IMR-90 (cell line): ENCODE results near the gene C19orf25. TPM values are rescaled to one million over a fixed set of nuclear protein-coding genes. Genes with fewer than 3 reads are reported as not detected.

Experiments
- ATAC-seq: fragments of 200-7000 bp; cut with Tn5 transposase; 2 replicates; pipeline ENCODE4 v1.9.1; 2020; ENCODE audit warnings: low read depth, mild to moderate bottlenecking, moderate library complexity
- BruUV-seq: library from RNA; stranded (reverse); fragments of 400-500 nt; replicated peaks from 2 replicates; lab custom pipeline; 2021; lab: Mats Ljungman, UMichigan
- CTCF ChIA-PET: fragments of 300-600 bp; formaldehyde crosslinking; extraction: SDS; loops from one replicate; lab custom pipeline; 2021; ENCODE audit warnings: antibody characterized with exemption; lab: Yijun Ruan, JAX
- POLR2A ChIA-PET: fragments of 300-600 bp; sonication (Branson Sonifier 250); formaldehyde crosslinking; loops from one replicate; lab custom pipeline; 2022; ENCODE audit warnings: antibody characterized with exemption; ENCODE audit not compliant: unreplicated experiment; lab: Charles Lee
- DNase-seq: peaks from one replicate; pipeline ENCODE4 v3.0.0; 2013
- H2AFZ ChIP-seq: replicated peaks from 2 replicates; pipeline ENCODE3; 2013; ENCODE audit warnings: low read length, mild to moderate bottlenecking; ENCODE audit not compliant: poor library complexity
- H2AK5ac ChIP-seq: 2 replicates; pipeline ENCODE4 v1.6.1; 2013; ENCODE audit warnings: low read depth, low read length, inconsistent platforms
- H2AK9ac ChIP-seq: replicated peaks from 2 replicates; pipeline ENCODE3; 2013; ENCODE audit warnings: mild to moderate bottlenecking, low read depth, low read length, moderate library complexity; ENCODE audit not compliant: poor library complexity
- H2BK120ac ChIP-seq: 2 replicates; pipeline ENCODE4 v1.6.1; 2013; ENCODE audit warnings: low read depth, low read length, inconsistent platforms
- H2BK15ac ChIP-seq: 3 replicates; pipeline ENCODE4 v1.6.1; 2013; ENCODE audit warnings: low read depth, low read length, inconsistent platforms
- H2BK20ac ChIP-seq: 2 replicates; pipeline ENCODE4 v1.6.1; 2013; ENCODE audit warnings: low read depth, mild to moderate bottlenecking, inconsistent platforms, low read length, moderate library complexity
- H2BK5ac ChIP-seq: 2 replicates; pipeline ENCODE4 v1.6.1; 2013; ENCODE audit warnings: mild to moderate bottlenecking, low read depth, low read length, inconsistent platforms; ENCODE audit not compliant: poor library complexity, severe bottlenecking
- H3K14ac ChIP-seq: replicated peaks from 2 replicates; pipeline ENCODE4 v1.6.1; 2013; ENCODE audit warnings: low read depth, low read length, inconsistent platforms
- H3K18ac ChIP-seq: 2 replicates; pipeline ENCODE4 v1.6.1; 2013; ENCODE audit warnings: low read depth, low read length, control low read depth
- H3K23ac ChIP-seq: 2 replicates; pipeline ENCODE4 v1.6.1; 2013; ENCODE audit warnings: low read depth, low read length, inconsistent platforms
- H3K27ac ChIP-seq: 2 replicates; pipeline ENCODE4 v1.5.1; 2013; ENCODE audit warnings: mild to moderate bottlenecking, control low read depth, low read length; ENCODE audit not compliant: insufficient read depth
- H3K27me3 ChIP-seq: 2 replicates; pipeline ENCODE4 v1.6.1; 2013; ENCODE audit warnings: low read length; ENCODE audit not compliant: control insufficient read depth, insufficient read depth
- H3K36me3 ChIP-seq: 2 replicates; pipeline ENCODE4 v1.6.1; 2013; ENCODE audit warnings: low read length, mixed read lengths; ENCODE audit not compliant: control insufficient read depth, insufficient read depth
- H3K4ac ChIP-seq: 2 replicates; pipeline ENCODE4 v1.6.1; 2013; ENCODE audit warnings: low read depth, low read length, inconsistent platforms
- H3K4me1 ChIP-seq: 2 replicates; pipeline ENCODE4 v1.6.1; 2013; ENCODE audit warnings: low read length, mixed read lengths; ENCODE audit not compliant: control insufficient read depth, insufficient read depth
- H3K4me2 ChIP-seq: 2 replicates; pipeline ENCODE4 v1.6.1; 2013; ENCODE audit warnings: low read depth, mild to moderate bottlenecking, control low read depth, low read length, moderate library complexity
- H3K4me3 ChIP-seq: 2 replicates; pipeline ENCODE4 v1.5.1; 2013; ENCODE audit warnings: low read depth, mild to moderate bottlenecking, control low read depth, low read length, moderate library complexity; ENCODE audit not compliant: insufficient read depth
- H3K56ac ChIP-seq: 2 replicates; pipeline ENCODE4 v1.6.1; 2013; ENCODE audit warnings: low read length, inconsistent platforms; ENCODE audit not compliant: insufficient read depth; ENCODE audit errors: extremely low read depth
- H3K79me1 ChIP-seq, 2 experiments: 2 replicates each; pipeline ENCODE4 v1.6.1; 2013; ENCODE audit warnings: low read length in 2 of 2, inconsistent platforms in 1 of 2, low read depth in 1 of 2
- H3K9ac ChIP-seq: 2 replicates; pipeline ENCODE4 v1.6.1; 2013; ENCODE audit warnings: low read depth, low read length, control low read depth
- H3K9me1 ChIP-seq: 2 replicates; pipeline ENCODE4 v1.6.1; 2013; ENCODE audit warnings: low read length, inconsistent platforms; ENCODE audit not compliant: insufficient read depth
- H3K9me3 ChIP-seq: 2 replicates; pipeline ENCODE4 v1.6.1; 2013; ENCODE audit warnings: low read length; ENCODE audit not compliant: control insufficient read depth, insufficient read depth
- H4K20me1 ChIP-seq: 2 replicates; pipeline ENCODE4 v1.6.1; 2013; ENCODE audit warnings: low read length, inconsistent platforms; ENCODE audit not compliant: insufficient read depth
- H4K5ac ChIP-seq: 2 replicates; pipeline ENCODE4 v1.6.1; 2013; ENCODE audit warnings: mild to moderate bottlenecking, low read depth, low read length, control low read depth
- H4K8ac ChIP-seq, 2 experiments: 2 replicates each; pipeline ENCODE4 v1.6.1; 2013; ENCODE audit warnings: low read depth in 2 of 2, low read length in 2 of 2, control low read depth in 1 of 2, inconsistent platforms in 1 of 2
- H4K91ac ChIP-seq: 2 replicates; pipeline ENCODE4 v1.6.1; 2013; ENCODE audit warnings: low read depth, low read length, inconsistent platforms; ENCODE audit not compliant: insufficient read depth
- BHLHE40 ChIP-seq: fragments of 150-350 bp; IDR thresholded peaks from 2 replicates; pipeline ENCODE4 v1.6.1; 2016; ENCODE audit warnings: mild to moderate bottlenecking, low read depth, low read length
- CEBPB ChIP-seq: IDR thresholded peaks from 2 replicates; pipeline ENCODE4 v1.6.1; 2012; ENCODE audit warnings: low read depth, low read length, improper control_type of control experiment
- CHD1 ChIP-seq: IDR thresholded peaks from 2 replicates; pipeline ENCODE4 v1.6.1; 2012; ENCODE audit warnings: low read depth, low read length, improper control_type of control experiment
- FOS ChIP-seq: fragments of 150-350 bp; IDR thresholded peaks from 2 replicates; pipeline ENCODE4 v1.6.1; 2016; ENCODE audit warnings: low read depth, low read length
- MAFK ChIP-seq: IDR thresholded peaks from 2 replicates; pipeline ENCODE4 v1.6.1; 2012; ENCODE audit warnings: low read depth, low read length, improper control_type of control experiment
- MAZ ChIP-seq: IDR thresholded peaks from 2 replicates; pipeline ENCODE4 v1.6.1; 2012; ENCODE audit warnings: low read depth, mild to moderate bottlenecking, low read length, improper control_type of control experiment, moderate library complexity, borderline replicate concordance
- MXI1 ChIP-seq: IDR thresholded peaks from 2 replicates; pipeline ENCODE4 v1.6.1; 2012; ENCODE audit warnings: low read depth, mild to moderate bottlenecking, low read length, moderate library complexity, borderline replicate concordance
- NFE2L2 ChIP-seq: fragments of 150-350 bp; IDR thresholded peaks from 2 replicates; pipeline ENCODE4 v1.6.1; 2016; ENCODE audit warnings: low read depth, mild to moderate bottlenecking, low read length
- POLR2A ChIP-seq: IDR thresholded peaks from 2 replicates; pipeline ENCODE4 v1.6.1; 2012; ENCODE audit warnings: mild to moderate bottlenecking, low read depth, low read length
- RAD21 ChIP-seq: IDR thresholded peaks from 2 replicates; pipeline ENCODE4 v1.6.1; 2012; ENCODE audit warnings: low read length, improper control_type of control experiment
- RCOR1 ChIP-seq: IDR thresholded peaks from 2 replicates; pipeline ENCODE4 v1.6.1; 2012; ENCODE audit warnings: mild to moderate bottlenecking, low read length, improper control_type of control experiment; ENCODE audit not compliant: insufficient replicate concordance
- RFX5 ChIP-seq: IDR thresholded peaks from 2 replicates; pipeline ENCODE4 v1.8.0; 2012; ENCODE audit warnings: low read depth, mild to moderate bottlenecking, low read length, moderate library complexity
- SMC3 ChIP-seq: fragments of 150-350 bp; IDR thresholded peaks from 2 replicates; pipeline ENCODE4 v1.6.1; 2016; ENCODE audit warnings: low read depth, mild to moderate bottlenecking, antibody characterized with exemption, low read length, moderate library complexity
- WGBS, 2 experiments: methylation state at CpG; one replicate each; pipeline versions ENCODE4 v1.1.5 to v1.1.7; 2013; ENCODE audit warnings: missing lambda C conversion rate in 2 of 2; ENCODE audit not compliant: insufficient read length in 1 of 2; ENCODE audit errors: extremely low coverage in 2 of 2; 5-methylcytosine and 5-hydroxymethylcytosine counted together
- dilution Hi-C: fragments of 300-500 bp; cut with HindIII; formaldehyde crosslinking; loops from one replicate; pipeline ENCODE4 v1.14.3; 2018; ENCODE audit warnings: low sequenced_read_pairs; ENCODE audit not compliant: unreplicated experiment
- in situ Hi-C: fragments of 300-500 bp; cut with MboI; formaldehyde crosslinking; loops from 3 replicates; pipeline ENCODE4 v1.14.3; 2019; ENCODE audit warnings: low sequenced_read_pairs, inconsistent platforms, mixed read lengths
- intact Hi-C: fragments of 100-400 bp; cut with micrococcal nuclease; formaldehyde crosslinking; loops from 2 replicates; pipeline ENCODE4 v1.10.0; 2022
- polyA plus RNA-seq, 3 experiments: library from polyadenylated mRNA; depleted of rRNA; stranded (reverse); fragments of >200 nt; gene quantifications; 2 replicates each; pipeline ENCODE4 v1.2.3, GENCODE V29; 2012; ENCODE audit warnings: low replicate concordance in 1 of 3
- total RNA-seq: library from RNA; depleted of rRNA; stranded (reverse); fragments of >200 nt; gene quantifications from 2 replicates; pipeline ENCODE4 v1.2.3, GENCODE V29; 2012
- TF ChIP-seq, protein P1 (sequence below): conservative IDR thresholded peaks from 2 replicates; pipeline ENCODE4 v1.5.1; 2012; ENCODE audit warnings: mild to moderate bottlenecking, low read depth, low read length, improper control_type of control experiment

C19orf25 gene
- total and polyA plus RNA-seq, 2 of the 4 experiments (the other 2 are of a cell fraction) = 10.4 to 34.9 TPM

DNA sequence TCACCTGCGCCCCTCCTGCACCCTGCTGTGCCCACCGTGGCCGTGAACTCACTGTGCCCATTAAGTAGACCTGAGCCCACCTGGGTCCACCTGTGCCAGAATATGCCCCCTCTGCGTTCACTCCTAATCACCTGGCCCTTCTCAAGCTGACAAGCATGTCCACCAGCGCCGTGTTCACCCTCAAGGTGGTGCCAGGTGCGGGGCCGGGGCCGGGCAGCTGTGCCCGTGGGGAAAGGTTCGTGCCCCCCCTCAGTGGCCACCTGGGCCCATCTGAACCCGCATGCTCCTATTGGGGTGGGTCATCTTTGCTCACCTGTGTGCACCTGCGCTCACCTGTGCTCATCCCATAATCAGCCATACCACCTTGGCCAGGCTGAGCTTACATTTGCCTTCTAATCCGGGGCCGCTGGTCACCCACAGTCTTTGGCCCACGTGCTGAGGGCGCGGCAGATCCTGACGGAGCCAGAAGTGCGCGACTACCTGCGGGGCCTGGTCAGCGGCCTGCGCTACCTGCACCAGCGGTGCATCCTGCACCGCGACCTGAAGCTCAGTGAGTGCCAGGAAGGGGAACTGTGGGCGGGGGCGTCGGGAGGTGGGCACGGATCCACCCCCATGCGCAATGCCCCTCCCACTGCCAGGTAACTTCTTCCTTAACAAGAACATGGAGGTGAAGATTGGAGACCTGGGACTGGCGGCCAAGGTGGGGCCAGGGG is 47.2 kb upstream of the C19orf25 start (continued):
- TF ChIP-seq RCOR1 = no peak

- 69% methylated on average over 26 of the region's 31 CpGs; no CpG with 5 or more reads in 1 of the 2 experiments for WGBS, 2 experiments
- H3K23ac ChIP-seq = no peak overlapping the region
- no peaks in the 10 kb centered on the region for H3K9me3 ChIP-seq
- H2AFZ ChIP-seq = no peak overlapping the region
- H3K4me2 ChIP-seq = no peak overlapping the region
- no peak overlapping the region for H2BK120ac ChIP-seq
- no peaks in the 10 kb centered on the region; the same call in 1 of the 2 replicates for H3K4me1 ChIP-seq
- H4K5ac ChIP-seq = no peak overlapping the region
- no peaks in the 10 kb centered on the region for H3K36me3 ChIP-seq
- intact Hi-C loops = no loop called here
- no peak overlapping the region for H2AK9ac ChIP-seq
- no peak overlapping the region for H3K27ac ChIP-seq
- H4K20me1 ChIP-seq = peaks cover 7% of the 10 kb centered on the region; the same call in 1 of the 2 replicates
- ATAC-seq (no peak), DNase-seq (no peak)
- H2BK15ac ChIP-seq = no peak overlapping the region
- H2BK5ac ChIP-seq = no peak overlapping the region
- H3K4me3 ChIP-seq = no peak overlapping the region
- no peaks in the 10 kb centered on the region for H3K79me1 ChIP-seq
- no peak overlapping the region for H3K14ac ChIP-seq
- H3K9me1 ChIP-seq = peaks cover 4% of the 10 kb centered on the region; the same call in 1 of the 2 replicates
- in situ Hi-C loops = loop anchor here (25.0 kb wide), 1 partner anchor 262 kb away; no protein-coding TSS in a partner anchor
- no peak overlapping the region for H2BK20ac ChIP-seq
- dilution Hi-C loops = no loop called here
- no peak overlapping the region for H3K4ac ChIP-seq
- no peak overlapping the region for H2AK5ac ChIP-seq
- H3K56ac ChIP-seq = no peak overlapping the region
- no TSS peak for BruUV-seq
- H3K18ac ChIP-seq = no peak overlapping the region
- POLR2A ChIA-PET = no interaction called here
- CTCF ChIA-PET = no interaction called here
- no peak for TF ChIP-seq MAZ
- no peak for TF ChIP-seq BHLHE40
- TF ChIP-seq SMC3 = no peak
- TF ChIP-seq MAFK = no peak
- TF ChIP-seq RFX5 = no peak
- no peak for TF ChIP-seq RAD21
- TF ChIP-seq NFE2L2 = no peak
- TF ChIP-seq, protein P1, sequence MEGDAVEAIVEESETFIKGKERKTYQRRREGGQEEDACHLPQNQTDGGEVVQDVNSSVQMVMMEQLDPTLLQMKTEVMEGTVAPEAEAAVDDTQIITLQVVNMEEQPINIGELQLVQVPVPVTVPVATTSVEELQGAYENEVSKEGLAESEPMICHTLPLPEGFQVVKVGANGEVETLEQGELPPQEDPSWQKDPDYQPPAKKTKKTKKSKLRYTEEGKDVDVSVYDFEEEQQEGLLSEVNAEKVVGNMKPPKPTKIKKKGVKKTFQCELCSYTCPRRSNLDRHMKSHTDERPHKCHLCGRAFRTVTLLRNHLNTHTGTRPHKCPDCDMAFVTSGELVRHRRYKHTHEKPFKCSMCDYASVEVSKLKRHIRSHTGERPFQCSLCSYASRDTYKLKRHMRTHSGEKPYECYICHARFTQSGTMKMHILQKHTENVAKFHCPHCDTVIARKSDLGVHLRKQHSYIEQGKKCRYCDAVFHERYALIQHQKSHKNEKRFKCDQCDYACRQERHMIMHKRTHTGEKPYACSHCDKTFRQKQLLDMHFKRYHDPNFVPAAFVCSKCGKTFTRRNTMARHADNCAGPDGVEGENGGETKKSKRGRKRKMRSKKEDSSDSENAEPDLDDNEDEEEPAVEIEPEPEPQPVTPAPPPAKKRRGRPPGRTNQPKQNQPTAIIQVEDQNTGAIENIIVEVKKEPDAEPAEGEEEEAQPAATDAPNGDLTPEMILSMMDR = no peak
- TF ChIP-seq FOS = no peak
- TF ChIP-seq CHD1 = no peak
- TF ChIP-seq POLR2A = no peak
- no peak for TF ChIP-seq RCOR1
- no peak for TF ChIP-seq MXI1
- no peak for TF ChIP-seq CEBPB
- no peak overlapping the region for H4K8ac ChIP-seq
- no peak overlapping the region for H3K9ac ChIP-seq
- H4K91ac ChIP-seq = no peak overlapping the region
- peaks cover 38% of the 10 kb centered on the region for H3K27me3 ChIP-seq
Measured at GRCh38 chr19:1525343-1525742, 46.3 kb upstream of the C19orf25 start.
